Stimulated activated CD4-positive, alpha-beta T cell treated with anti-CD3 and anti-CD28 coated beads, TNF-alpha, amount 100 ng/mL, for 48 hours (primary cell): ENCODE data around the gene IGLL1.
"Not testable (repeated sequence)": the region's sequence is repeated elsewhere in the genome, so short reads cannot be mapped to it uniquely, and the experiment has no call there.

ENCODE experiments used
- DNase-seq, 3 donors: peaks; one replicate each; pipeline ENCODE4 v3.0.0-alpha.2; 2020; ENCODE audit warnings: low read depth in 3 of 3

IGLL1 gene

GRCh38 chr22:23562186-23562585, 17.9 kb downstream of the IGLL1 start:
- DNase-seq, result no peak

GRCh38 chr22:23561025-23561510, 19.0 kb downstream of the IGLL1 start:
- DNase-seq, result not testable (repeated sequence)

- not testable (repeated sequence) for DNase-seq
Observed at GRCh38 chr22:23560215-23560614, 19.9 kb downstream of the IGLL1 start.

- no peak for DNase-seq
Observed at GRCh38 chr22:23557467-23557866, 22.6 kb downstream of the IGLL1 start.

- no peak for DNase-seq
Observed at GRCh38 chr22:23557036-23557435, 23.1 kb downstream of the IGLL1 start.

- DNase-seq, result no peak
Observed at GRCh38 chr22:23556026-23556620, 24.0 kb downstream of the IGLL1 start.

- DNase-seq, result no peak
Observed at GRCh38 chr22:23555118-23555517, 25.0 kb downstream of the IGLL1 start.

GRCh38 chr22:23553924-23554870, 25.9 kb downstream of the IGLL1 start:
- no peak for DNase-seq

- no peak for DNase-seq
Observed at GRCh38 chr22:23553438-23553837, 26.7 kb downstream of the IGLL1 start.

GRCh38 chr22:23552573-23552972, 27.5 kb downstream of the IGLL1 start:
- no peak for DNase-seq

- no peak for DNase-seq
Observed at GRCh38 chr22:23551385-23551784, 28.7 kb downstream of the IGLL1 start.

- no peak for DNase-seq
Observed at GRCh38 chr22:23550049-23550650, 29.9 kb downstream of the IGLL1 start.

- no peak for DNase-seq
Observed at GRCh38 chr22:23549198-23549595, 30.9 kb downstream of the IGLL1 start.

- DNase-seq, result no peak
Observed at GRCh38 chr22:23548501-23549197, 31.4 kb downstream of the IGLL1 start.

GRCh38 chr22:23547818-23548500, 32.1 kb downstream of the IGLL1 start:
- no peak for DNase-seq

- not testable (repeated sequence) for DNase-seq
Observed at GRCh38 chr22:23547382-23547781, 32.7 kb downstream of the IGLL1 start.

- no peak for DNase-seq
Observed at GRCh38 chr22:23544852-23545251, 35.2 kb downstream of the IGLL1 start.

GRCh38 chr22:23543506-23544000, 36.5 kb downstream of the IGLL1 start:
- DNase-seq, result not testable (repeated sequence)

GRCh38 chr22:23542933-23543332, 37.2 kb downstream of the IGLL1 start:
- DNase-seq, result no peak

- DNase-seq, result not testable (repeated sequence)
Observed at GRCh38 chr22:23542391-23542790, 37.7 kb downstream of the IGLL1 start.

- not testable (repeated sequence) for DNase-seq
Observed at GRCh38 chr22:23541849-23542281, 38.2 kb downstream of the IGLL1 start.
